ENCODE results near the gene FAM131B.
A peak's percentile ranks its signal among the peaks of the same experiment; 100 is the strongest.

The FAM131B gene

GRCh38 chr7:143382791-143383641, 20.5 kb upstream of the FAM131B start:
- no peak for DNase-seq (ENCODE audit: low read depth)

GRCh38 chr7:143382126-143382790, 19.7 kb upstream of the FAM131B start:
- DNase-seq (ENCODE audit: low read depth): no peak

GRCh38 chr7:143381427-143382125, 19.1 kb upstream of the FAM131B start:
- DNase-seq (ENCODE audit: low read depth): no peak

- DNase-seq (ENCODE audit: low read depth): peak; percentile 74
Measured at GRCh38 chr7:143380646-143381426, 18.3 kb upstream of the FAM131B start, which contains the start of gene ZYX. ZYX (plus strand) TSS chr7:143381345; CDS start chr7:143381572, 227 bp downstream.

GRCh38 chr7:143380260-143380645, 17.7 kb upstream of the FAM131B start:
- peak; percentile 71 for DNase-seq (ENCODE audit: low read depth)

- no peak for DNase-seq (ENCODE audit: low read depth)
Measured at GRCh38 chr7:143379611-143380259, 17.2 kb upstream of the FAM131B start.

- DNase-seq (ENCODE audit: low read depth): no peak
Measured at GRCh38 chr7:143376396-143376795, 13.9 kb upstream of the FAM131B start.

GRCh38 chr7:143375298-143376034, 13.0 kb upstream of the FAM131B start:
- DNase-seq (ENCODE audit: low read depth): no peak

- no peak for DNase-seq (ENCODE audit: low read depth)
Measured at GRCh38 chr7:143374561-143374960, 12.0 kb upstream of the FAM131B start.

GRCh38 chr7:143373255-143373794, 10.8 kb upstream of the FAM131B start:
- no peak for DNase-seq (ENCODE audit: low read depth)

GRCh38 chr7:143372070-143372469, 9.6 kb upstream of the FAM131B start:
- no peak for DNase-seq (ENCODE audit: low read depth)

GRCh38 chr7:143369678-143370651, 7.5 kb upstream of the FAM131B start:
- no peak for DNase-seq (ENCODE audit: low read depth)

- no peak for DNase-seq (ENCODE audit: low read depth)
Measured at GRCh38 chr7:143368387-143368786, 5.9 kb upstream of the FAM131B start.

- no peak for DNase-seq (ENCODE audit: low read depth)
Measured at GRCh38 chr7:143367972-143368371, 5.5 kb upstream of the FAM131B start.

GRCh38 chr7:143363016-143363937, 764 bp upstream of the FAM131B start:
- no peak for DNase-seq (ENCODE audit: low read depth)

- no peak for DNase-seq (ENCODE audit: low read depth)
Measured at GRCh38 chr7:143361552-143362130, 872 bp downstream of the FAM131B start.

- no peak for DNase-seq (ENCODE audit: low read depth)
Measured at GRCh38 chr7:143360788-143361551, 1.5 kb downstream of the FAM131B start.
